Ishikawa (cell line): ENCODE results near the gene CTNND2.

Source experiments
- EP300 ChIP-seq: IDR thresholded peaks from 2 replicates; pipeline ENCODE4 v1.6.1; 2012; ENCODE audit warnings: borderline replicate concordance
- TF ChIP-seq, protein P1 (sequence below): IDR thresholded peaks from 2 replicates; pipeline ENCODE4 v1.6.1; 2012; ENCODE audit warnings: low read depth, mild to moderate bottlenecking

DNA sequence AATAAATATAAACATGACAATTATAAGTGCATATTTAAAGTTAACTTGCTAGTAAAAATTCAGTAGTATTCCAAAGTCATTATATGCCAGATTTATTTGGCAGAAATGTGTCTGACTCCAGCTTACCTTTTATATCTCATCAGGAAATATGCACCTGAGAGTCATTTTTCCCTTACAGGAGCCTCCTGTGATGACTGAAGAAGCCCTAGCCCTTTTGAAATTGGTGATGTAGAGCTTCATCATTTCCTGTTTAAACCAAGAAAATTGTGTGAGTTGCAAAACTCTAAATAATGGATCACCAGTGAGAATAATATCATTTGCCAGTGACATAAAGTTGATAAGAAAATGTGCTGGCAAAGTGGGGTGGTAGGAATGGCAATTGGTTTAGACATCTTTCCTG is 42.1 kb upstream of the CTNND2 start:
- TF ChIP-seq, protein P1, sequence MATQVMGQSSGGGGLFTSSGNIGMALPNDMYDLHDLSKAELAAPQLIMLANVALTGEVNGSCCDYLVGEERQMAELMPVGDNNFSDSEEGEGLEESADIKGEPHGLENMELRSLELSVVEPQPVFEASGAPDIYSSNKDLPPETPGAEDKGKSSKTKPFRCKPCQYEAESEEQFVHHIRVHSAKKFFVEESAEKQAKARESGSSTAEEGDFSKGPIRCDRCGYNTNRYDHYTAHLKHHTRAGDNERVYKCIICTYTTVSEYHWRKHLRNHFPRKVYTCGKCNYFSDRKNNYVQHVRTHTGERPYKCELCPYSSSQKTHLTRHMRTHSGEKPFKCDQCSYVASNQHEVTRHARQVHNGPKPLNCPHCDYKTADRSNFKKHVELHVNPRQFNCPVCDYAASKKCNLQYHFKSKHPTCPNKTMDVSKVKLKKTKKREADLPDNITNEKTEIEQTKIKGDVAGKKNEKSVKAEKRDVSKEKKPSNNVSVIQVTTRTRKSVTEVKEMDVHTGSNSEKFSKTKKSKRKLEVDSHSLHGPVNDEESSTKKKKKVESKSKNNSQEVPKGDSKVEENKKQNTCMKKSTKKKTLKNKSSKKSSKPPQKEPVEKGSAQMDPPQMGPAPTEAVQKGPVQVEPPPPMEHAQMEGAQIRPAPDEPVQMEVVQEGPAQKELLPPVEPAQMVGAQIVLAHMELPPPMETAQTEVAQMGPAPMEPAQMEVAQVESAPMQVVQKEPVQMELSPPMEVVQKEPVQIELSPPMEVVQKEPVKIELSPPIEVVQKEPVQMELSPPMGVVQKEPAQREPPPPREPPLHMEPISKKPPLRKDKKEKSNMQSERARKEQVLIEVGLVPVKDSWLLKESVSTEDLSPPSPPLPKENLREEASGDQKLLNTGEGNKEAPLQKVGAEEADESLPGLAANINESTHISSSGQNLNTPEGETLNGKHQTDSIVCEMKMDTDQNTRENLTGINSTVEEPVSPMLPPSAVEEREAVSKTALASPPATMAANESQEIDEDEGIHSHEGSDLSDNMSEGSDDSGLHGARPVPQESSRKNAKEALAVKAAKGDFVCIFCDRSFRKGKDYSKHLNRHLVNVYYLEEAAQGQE = no peak
- TF ChIP-seq EP300 = no peak
